GM19397 (cell line): ENCODE results near the gene GHR.
"Not testable (repeated sequence)": the region's sequence is repeated elsewhere in the genome, so short reads cannot be mapped to it uniquely, and the experiment has no call there.

Experiments
- ATAC-seq: cut with Tn5 transposase; IDR thresholded peaks from one replicate; pipeline ENCODE4 v1.9.1; 2021; ENCODE audit warnings: mild to moderate bottlenecking, moderate library complexity; ENCODE audit not compliant: unreplicated experiment

Gene GHR

DNA sequence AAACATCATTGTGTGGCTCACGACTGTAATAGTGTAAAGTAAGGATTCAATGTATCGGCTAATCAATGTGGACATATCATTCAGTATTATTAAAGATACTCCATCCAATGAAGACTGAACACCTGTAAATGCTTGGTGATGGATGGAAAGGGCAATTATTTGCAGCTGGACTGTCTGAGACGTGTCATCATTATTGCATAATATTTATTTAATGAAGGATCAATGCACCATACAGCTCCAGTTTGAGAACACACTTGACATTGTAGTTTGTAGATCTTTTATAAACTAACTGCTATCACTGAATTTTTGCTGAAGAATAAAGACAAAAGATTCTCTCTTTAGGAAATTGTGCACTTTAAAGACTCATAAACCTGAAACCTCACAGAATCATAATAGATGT is 215.7 kb downstream of the GHR start:
- ATAC-seq, result no peak

DNA sequence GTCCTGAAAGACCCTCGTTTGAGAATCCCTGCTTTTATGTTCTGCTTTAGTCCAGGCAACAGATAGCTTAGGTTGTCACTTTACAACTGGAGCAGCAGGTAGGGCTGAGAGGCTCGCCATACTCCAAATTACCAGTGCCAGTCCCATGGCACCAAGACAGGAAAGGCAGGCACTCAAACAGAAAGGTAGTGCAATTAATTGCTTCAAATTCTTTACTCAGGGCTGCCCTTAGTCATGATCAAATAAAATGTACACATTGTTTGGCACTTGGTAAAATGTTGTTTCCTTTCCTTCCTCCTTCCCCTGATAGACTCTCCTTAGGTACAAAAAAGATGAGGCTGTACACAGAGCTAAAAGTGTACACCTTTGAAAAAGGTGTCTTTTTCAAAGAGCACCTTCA is 217.6 kb downstream of the GHR start:
- no peak for ATAC-seq

DNA sequence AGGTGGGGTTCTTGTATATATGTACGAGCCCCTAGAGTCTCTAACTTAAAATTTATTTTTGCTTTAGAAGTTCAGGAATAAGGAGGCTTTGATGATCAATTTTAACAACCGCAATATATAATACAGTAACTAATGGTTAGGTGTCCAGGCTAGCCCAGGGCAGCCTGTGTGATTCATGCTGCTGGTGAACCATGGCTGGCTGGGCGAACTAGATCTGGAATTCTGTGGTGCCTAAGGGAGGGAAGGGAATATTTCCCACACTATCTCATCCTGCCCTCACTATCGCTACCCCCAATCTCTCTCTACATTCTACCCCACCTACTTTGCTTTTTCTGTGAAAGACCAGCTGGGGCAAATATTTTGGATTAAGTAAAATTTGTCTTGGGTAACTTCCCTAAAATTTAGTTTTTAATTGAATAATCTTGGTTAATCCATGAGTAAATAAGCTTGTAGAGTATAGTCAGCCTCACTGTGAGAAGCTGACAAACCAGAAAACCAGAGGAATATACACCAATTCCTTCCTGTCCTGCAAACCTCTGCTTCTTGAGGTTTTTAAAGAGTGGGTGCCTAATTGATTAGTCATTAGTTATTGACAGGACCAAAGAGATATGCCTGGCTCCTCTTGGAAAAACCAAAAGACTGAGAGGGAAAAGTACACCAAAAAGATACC is 218.2 kb downstream of the GHR start:
- ATAC-seq, result no peak

DNA sequence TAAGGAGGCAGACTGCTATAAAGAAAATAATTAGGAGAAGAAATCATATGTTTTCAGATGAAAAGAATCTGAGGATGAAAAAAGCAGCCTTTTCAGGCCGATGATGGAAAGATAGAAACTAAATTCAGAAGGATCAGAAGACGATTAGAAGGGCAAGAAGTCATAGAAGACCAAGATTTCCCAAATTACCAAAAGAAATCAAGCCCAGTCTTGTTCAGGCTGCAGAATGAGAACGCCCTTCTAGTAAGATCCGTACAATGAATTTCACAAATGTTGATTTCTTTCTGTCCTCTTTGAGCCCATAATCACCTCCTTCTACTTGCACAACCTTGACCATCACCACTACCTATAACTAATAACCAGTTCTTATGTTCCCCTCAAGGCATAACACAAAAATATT is 218.8 kb downstream of the GHR start:
- no peak for ATAC-seq

DNA sequence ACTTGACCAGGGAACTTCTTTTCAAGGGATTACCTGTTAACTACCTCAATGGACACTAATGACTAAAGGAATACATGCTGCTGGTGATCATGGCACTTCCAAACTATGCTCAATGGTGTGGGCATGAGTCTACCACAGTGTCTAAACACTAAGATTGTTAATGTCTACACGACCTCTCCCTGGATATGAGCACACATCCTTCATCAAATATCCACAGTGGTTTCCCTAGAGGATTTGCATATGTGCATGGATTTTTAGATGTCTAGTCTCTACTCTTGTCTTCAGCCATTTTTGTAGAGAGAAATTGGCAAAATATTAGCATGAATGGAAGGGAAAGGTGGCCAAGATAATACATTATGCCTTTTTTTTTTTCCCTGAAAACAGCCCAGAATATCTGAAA is 220.1 kb downstream of the GHR start:
- ATAC-seq, result no peak

DNA sequence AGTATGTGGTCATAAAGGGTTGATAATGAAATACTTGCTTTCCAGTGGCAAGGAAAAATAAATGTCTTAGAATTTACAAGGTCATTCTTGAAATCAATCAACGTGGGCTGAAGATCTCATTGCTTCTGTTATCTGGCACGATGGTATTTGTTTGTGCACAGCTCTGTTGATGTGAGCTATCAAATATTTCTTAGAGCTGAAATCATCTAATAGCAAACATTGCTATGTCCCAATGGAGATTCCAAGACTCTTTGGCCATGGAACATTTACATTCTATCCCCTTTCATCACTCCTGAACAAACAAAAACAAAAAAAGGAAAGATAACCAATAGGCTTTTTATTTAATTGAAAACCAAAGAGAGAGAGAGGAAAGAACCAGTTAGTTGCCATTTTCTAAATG is 221.9 kb downstream of the GHR start:
- ATAC-seq, result no peak

DNA sequence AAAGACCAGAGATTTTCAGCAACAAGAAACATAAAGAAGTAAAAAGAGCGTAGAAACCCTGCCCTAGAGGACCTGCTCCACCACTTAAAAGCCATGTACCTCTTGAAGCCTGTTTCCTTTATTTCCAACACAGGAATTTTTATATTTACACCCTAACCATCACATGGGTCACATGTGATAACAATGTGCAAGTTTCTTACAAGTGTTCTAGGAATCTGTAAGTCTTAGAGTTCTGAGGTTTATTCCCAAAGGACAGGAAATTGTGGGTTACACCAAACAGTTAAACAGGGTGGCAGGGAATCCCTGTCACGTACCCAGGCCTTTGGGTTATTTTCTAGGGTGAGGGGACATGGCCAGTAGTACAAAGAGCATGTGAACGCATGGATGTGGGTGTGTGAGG is 224.8 kb downstream of the GHR start:
- no peak for ATAC-seq

DNA sequence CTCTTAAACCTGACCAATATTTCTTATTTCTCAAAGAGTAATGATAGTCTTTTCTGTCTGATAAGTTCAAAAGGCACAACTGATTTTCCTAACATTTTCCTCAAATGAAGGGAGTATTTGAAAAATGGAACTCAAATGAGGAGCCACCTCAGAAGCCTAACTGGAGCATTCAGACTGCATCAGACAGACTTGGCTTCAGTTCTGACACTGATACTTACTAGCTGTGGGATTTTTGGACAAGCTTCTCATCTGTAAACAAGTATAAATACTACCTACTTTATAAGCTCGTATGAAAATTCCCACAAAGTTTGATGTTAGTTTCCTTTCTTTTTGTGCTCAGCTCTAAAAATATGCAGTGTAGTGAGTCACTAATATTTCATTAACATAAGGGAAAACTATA is 225.7 kb downstream of the GHR start:
- ATAC-seq, result no peak

DNA sequence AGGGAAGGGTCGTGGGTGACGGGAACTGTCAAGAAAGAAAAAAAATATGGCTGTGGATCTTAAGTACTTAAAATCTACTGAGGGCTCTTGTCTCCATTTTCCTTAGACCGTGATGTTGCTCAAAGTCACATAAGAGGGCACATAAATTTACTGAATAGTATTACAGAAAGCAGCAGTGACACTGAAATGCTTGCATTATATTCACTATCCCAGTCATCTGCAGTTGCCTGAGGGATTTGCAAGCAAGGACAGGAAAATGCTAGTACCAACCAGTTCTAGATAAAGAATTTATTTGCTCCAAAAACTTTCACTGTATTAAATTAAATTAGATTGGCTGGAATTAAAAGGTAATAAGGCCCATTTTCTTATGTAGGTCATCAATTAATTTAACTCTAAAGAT is 226.8 kb downstream of the GHR start:
- ATAC-seq, result no peak

DNA sequence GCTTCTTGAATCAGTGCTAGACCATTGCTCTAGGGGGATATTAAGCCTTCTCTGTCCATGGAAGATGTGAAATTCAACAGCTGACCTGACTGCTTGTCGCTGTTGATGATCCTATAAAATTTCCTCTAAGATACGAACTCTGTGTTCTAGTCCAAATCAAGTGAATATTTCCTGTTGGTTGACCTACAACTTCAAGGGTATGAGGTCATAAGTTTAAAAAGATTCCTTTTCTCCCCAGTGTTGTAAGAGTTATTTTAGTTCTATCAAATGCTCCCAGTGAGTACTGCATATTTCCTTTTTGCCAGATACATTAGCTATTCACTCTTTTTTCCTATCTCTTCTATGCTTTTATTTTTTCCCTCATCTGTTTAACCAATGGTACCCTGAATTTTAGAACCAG is 230.5 kb downstream of the GHR start:
- no peak for ATAC-seq

DNA sequence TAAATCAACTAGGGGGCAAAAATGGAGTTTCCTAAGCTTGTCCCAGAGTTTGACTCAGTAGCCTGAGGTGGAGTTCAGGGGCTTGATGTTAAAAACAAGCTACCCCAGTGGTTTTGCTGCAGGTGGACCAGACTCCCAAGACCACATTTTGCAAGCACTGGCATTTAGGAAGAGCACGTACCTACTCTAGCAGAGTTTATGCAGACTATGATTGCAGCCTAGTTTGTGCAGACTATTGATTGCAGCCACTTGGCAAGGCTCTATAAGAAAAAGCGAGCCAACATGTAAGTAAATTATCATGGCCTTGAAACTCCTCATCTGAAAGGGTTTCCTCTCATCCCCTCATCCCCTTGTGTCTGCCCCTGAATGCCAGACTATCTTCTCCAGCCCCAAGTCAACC is 231.4 kb downstream of the GHR start:
- ATAC-seq, result no peak

DNA sequence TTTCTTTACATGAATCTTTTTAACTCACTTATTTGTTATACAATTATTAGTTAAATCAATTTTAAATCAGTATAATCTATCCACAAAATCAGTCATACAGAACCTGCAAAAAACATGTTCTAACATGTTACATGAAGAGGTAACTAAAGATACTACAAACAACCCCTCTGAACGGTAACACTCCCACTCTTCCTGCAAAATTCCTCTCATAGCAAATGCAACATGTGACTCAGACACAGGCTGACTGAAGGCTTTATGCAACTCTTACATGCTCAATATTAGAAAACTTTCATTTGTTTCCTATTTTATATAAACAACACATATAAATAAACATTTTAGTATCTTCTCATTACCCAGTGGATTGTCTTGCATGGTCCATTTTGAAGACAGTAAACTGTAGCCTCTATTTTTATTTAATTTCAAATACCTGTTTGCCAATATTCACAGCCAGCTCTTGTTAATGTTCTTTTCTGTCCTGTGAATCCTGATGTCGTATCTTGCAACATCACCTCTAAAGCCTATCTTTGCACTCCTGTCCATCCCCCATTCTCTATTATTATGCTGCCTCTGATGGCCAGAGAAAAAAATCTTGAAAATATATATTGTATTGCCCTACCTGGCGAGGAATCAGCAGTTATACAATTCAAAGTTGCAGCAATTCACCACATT is 232.9 kb downstream of the GHR start:
- ATAC-seq, result no peak

DNA sequence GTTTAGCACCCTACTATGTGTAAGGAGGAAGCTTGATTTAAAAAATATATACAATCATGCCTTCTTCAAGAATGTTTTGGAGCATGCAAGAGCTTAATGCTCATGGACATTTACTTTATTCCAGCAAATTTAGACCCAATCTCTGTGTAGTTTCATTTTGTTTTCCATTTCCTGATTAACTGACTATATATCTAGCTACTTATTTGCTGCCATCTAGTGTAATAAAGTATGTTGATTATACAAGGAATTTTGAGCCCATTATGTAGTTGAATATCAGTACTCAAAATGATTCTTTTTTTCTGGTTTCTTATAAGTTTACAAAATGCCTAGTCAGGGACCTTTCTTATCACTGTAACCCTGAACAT is 233.4 kb downstream of the GHR start:
- no peak for ATAC-seq

DNA sequence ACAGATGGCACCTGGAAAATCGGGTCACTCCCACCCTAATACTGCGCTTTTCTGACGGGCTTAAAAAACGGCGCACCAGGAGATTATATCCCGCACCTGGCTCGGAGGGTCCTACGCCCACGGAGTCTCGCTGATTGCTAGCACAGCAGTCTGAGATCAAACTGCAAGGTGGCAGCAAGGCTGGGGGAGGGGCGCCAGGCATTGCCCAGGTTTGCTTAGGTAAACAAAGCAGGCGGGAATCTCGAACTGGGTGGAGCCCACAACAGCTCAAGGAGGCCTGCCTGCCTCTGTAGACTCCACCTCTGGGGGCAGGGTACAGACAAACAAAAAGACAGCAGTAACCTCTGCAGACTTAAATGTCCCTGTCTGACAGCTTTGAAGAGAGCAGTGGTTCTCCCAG is 236.6 kb downstream of the GHR start:
- not testable (repeated sequence) for ATAC-seq

DNA sequence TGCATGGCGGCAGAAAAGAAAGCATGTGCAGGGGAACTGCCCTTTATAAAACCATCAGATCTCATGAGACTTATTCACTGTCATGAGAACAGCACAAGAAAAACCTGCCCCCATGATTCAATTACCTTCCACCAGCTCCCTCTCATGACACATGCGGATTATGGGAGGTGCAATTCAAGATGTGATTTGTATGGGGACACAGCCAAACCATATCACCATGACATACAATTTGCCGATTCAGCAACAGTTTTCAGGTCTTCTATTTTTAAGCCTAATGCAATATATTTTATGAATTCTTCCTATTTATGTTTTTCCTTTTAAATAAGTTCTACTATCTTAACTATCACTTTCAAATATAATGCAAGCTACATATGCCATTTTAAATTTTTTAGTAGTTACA is 242.6 kb downstream of the GHR start:
- no peak for ATAC-seq

DNA sequence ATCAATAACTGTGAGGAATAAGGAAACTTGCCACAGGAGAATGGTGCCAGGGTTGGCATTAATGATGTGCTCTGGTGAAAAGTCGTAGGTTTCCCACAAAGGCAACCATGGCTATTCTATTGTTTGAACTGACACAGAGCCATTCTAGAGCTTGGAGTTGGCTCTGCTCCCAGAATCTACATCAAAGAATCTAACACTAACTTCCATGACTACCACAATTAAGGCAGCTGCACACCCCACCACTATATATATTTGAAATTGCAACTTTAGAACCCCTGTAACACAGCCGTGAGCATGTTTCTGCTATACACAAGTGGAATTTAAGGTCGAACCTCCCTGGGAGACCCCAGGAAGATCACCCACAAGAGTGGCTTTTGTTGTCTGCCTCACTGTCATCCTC is 243.6 kb downstream of the GHR start:
- ATAC-seq, result no peak

DNA sequence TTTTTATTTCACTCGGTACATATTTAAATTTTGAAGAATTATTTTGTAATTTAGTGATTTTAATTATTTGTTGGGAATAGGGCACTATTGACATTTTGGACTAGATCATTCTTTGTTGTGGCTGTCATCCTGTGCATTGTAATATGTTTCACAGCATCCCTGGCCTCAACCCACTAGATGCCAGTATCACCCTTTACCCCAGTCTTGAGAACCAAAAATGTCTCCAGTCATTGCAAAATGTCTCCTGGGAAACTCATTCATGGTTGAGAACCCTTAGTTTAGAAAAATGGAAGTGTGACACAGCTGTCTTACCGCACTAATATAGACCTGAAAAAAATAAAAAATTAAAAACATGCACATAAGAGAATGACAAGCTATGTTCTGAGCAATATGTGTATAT is 245.0 kb downstream of the GHR start:
- no peak for ATAC-seq

DNA sequence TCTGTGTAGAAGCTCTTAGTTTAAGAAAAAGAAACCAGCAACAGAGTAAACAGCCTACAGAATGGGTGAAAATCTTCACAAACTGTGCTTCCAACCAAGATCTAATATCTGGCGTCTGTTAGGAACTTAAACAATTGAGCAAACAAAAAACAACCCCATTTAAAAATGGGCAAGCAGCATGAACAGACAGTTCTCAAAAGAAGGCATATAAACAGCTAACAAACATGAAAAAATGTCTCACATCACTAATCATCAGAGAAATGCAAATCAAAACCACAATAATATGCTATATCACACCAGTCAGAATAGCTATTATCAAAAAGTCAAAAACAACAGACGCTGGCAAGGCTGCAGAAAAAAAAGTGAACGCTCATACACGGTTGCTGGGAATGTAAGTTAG is 249.7 kb downstream of the GHR start:
- no peak for ATAC-seq

DNA sequence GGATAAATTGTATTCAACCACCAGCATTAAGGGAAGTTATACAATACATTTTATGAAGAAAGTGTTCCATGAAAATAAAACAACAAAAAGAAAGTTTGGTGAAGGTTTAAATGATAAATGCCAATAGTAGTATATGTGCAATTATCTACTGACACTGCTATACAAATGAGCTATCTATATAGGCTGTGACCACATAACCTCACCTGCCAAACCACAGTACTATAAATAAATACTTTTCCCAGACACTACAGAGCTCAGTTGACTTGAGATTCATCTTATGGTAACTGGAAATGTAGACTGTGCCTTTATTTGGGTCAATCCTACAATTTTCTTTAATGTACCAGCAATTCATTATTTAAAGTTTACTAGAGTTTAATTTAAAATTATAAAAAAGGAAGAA is 252.4 kb downstream of the GHR start:
- ATAC-seq, result no peak

DNA sequence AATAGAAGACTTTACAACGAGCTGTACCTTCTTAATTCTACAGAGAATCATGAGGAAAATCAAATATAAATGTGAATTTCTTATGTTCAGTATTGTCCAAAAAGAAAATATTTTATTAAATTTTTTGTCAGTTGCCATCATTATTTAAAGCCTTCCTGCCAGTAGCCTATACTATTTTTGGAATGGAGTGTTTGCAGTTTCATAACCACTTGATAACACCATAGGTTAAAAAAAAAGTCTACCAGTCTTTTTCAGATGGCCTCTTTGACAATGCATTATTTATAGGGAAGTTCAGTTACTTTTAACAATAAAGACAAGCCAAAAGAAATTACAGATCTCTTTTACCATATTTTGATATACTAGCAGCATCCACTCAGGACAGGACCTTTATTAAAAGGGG is 253.1 kb downstream of the GHR start:
- ATAC-seq, result no peak

DNA sequence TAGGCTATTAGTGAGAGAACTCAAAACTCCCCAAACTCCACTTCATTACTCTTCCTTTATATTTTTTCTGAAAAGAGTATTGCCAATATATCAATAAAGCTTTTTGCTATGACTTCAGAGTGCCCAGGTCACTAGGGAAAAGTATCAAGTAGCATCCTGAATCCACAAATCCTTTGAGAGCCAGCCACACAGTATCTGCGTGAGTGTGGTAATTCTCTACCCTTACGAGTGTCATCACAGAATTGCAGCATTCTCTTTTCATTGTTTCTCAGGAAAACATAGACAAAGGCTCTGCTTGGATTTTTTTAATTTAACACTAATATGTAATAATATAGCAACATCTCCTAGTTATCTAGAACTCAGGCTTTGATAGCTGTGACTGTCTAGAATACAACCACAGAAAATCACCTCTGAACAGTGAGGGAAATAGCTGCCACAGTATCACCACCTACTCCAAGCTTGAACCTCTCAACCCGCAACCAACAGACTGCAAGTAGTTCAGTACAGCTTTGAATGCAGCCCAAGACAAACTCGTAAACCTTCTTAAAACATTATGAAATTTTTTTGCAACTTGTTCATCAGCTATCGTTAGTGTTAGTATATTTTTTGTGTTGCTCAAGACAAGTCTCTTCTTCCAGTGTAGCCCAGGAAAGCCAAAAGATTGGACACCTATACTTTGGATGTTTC is 254.1 kb downstream of the GHR start:
- ATAC-seq, result no peak

DNA sequence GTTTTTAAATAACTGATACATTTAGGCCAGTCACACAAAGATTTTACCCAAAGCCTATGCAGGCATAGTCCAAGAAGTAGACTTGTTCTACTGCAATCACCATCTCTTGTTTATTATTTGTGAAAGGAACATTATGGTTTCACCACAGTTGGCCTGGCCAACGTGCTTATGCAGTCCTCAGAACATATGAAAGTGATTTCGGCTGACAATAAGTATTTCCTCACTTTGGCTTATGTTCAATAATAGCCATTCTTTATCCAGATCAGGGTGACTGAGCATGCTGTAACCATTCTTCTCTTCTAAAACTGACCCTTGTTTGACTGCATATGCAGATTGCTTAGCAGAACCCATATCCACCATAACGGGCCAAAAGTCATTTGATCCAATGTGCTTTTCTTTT is 256.8 kb downstream of the GHR start:
- no peak for ATAC-seq

DNA sequence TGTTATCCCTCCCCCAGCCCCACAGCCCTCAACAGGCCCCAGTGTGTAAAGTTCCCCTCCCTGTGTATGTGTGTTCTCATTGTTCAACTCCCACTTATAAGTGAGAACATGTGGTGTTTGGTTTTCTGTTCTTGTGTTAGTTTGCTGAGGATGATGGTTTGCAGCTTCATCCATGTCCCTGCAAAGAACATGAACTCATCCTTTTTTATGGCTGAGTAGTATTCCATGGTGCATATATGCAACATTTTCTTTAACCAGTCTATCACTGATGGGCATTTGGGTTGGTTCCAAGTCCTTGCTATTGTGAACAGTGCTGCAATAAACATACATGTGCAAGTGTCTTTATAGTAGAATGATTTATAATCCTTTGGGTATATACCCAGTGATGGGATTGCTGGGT is 261.8 kb downstream of the GHR start:
- not testable (repeated sequence) for ATAC-seq
